HG03280 (cell line): ENCODE measurements around the gene CALHM2.
"Not testable (repeated sequence)": the region's sequence is repeated elsewhere in the genome, so short reads cannot be mapped to it uniquely, and the experiment has no call there.

Source experiments
- ATAC-seq: cut with Tn5 transposase; IDR thresholded peaks from one replicate; pipeline ENCODE4 v1.9.1; 2021; ENCODE audit warnings: mild to moderate bottlenecking, moderate library complexity; ENCODE audit not compliant: unreplicated experiment

Gene CALHM2

GRCh38 chr10:103451831-103452505 is at the start of gene CALHM2:
TSS of gene CALHM2 (minus strand) at chr10:103452370. CDS start at chr10:103449941, 2,429 bp downstream.
- ATAC-seq: peak; percentile 72

- ATAC-seq: no peak
Observed at GRCh38 chr10:103501186-103501585, 49.0 kb upstream of the CALHM2 start.

- no peak for ATAC-seq
Observed at GRCh38 chr10:103500481-103500880, 48.3 kb upstream of the CALHM2 start.

GRCh38 chr10:103499881-103500280 is 47.7 kb upstream of the CALHM2 start:
- no peak for ATAC-seq

GRCh38 chr10:103498936-103499638 is 46.9 kb upstream of the CALHM2 start:
- no peak for ATAC-seq

- no peak for ATAC-seq
Observed at GRCh38 chr10:103497161-103497915, 45.2 kb upstream of the CALHM2 start.

GRCh38 chr10:103495321-103495720 is 43.2 kb upstream of the CALHM2 start:
- ATAC-seq: no peak

GRCh38 chr10:103493916-103494877 is 42.0 kb upstream of the CALHM2 start:
- no peak for ATAC-seq

GRCh38 chr10:103493362-103493915 is 41.3 kb upstream of the CALHM2 start, which contains the start of gene NEURL1:
TSS of gene NEURL1 (plus strand) at chr10:103493705. CDS start at chr10:103494388, 683 bp downstream.
- no peak for ATAC-seq

GRCh38 chr10:103492655-103493261 is 40.6 kb upstream of the CALHM2 start:
- ATAC-seq: no peak

- ATAC-seq: no peak
Observed at GRCh38 chr10:103491729-103492364, 39.7 kb upstream of the CALHM2 start.

- ATAC-seq: peak; percentile 5
Observed at GRCh38 chr10:103490986-103491314, 38.8 kb upstream of the CALHM2 start.

GRCh38 chr10:103487410-103487708 is 35.2 kb upstream of the CALHM2 start:
- no peak for ATAC-seq

- not testable (repeated sequence) for ATAC-seq
Observed at GRCh38 chr10:103486635-103487409, 34.7 kb upstream of the CALHM2 start.

- peak; percentile 61 for ATAC-seq
Observed at GRCh38 chr10:103481974-103482531, 29.9 kb upstream of the CALHM2 start.

- ATAC-seq: no peak
Observed at GRCh38 chr10:103480521-103480920, 28.4 kb upstream of the CALHM2 start.

GRCh38 chr10:103479135-103479534 is 27.0 kb upstream of the CALHM2 start, which contains the start of gene CALHM3:
TSS of gene CALHM3 (minus strand) at chr10:103479240. CDS start at chr10:103479032, 208 bp downstream.
- ATAC-seq: no peak

- no peak for ATAC-seq
Observed at GRCh38 chr10:103478671-103479070, 26.5 kb upstream of the CALHM2 start.
